Heart left ventricle (tissue), 13 donors: ENCODE results near the gene MYMX.

Experiments used
- POLR2A ChIP-seq, 2 donors: fragments of 450-650 bp; IDR thresholded peaks; one replicate each; pipeline ENCODE4 v1.6.1; 2017; ENCODE audit warnings: antibody characterized with exemption in 2 of 2, mild to moderate bottlenecking in 2 of 2, moderate library complexity in 2 of 2
- TF ChIP-seq, protein P1 (sequence below), 12 donors: fragments of 200-600 bp; sonication (generic) in 4 of 12; IDR thresholded peaks; one replicate each; pipeline versions ENCODE4 v1.5.0 to v1.8.0; 2018 to 2022; ENCODE audit warnings: antibody characterized with exemption in 12 of 12, mild to moderate bottlenecking in 5 of 12
- donor health status: ischemic (EF 13 %, LVEDD 7.1; RV severe dilation, severe dysfunction).
- donor health status: DM: no; HTN: yes; CAD: no.
- donor health status: DM: no; HTN: no; CAD: no.
- donor health status: ischemic (EF 25% LVEDD 6.9; RV normal size, moderate dysfunction).
- donor health status: ischemic (EF 25% LVEDD 5.7; RV mildly dilated, moderate dysfunction).
- donor health status: ischemic (EF 35%, LVEDD 5.7; RV mildly dilated, moderate dysfunction).
- donor health status: nonischemic (EF 11% LVEDD 7.7; RV severe dilation, severe dysfunction).
- donor health status: DM: yes; HTN: yes; CAD: no.
- donor health status: PGD.
- donor health status: ischemic (EF 29% LVEDD 5.4; RV normal size, mild dysfunction).
- donor health status: nonischemic (EF 23%, LVEDD 6.1; RV moderate dilation, normal function).

GRCh38 chr6:44207966-44208365 lies 8.8 kb upstream of the MYMX start:
- TF ChIP-seq, protein P1, sequence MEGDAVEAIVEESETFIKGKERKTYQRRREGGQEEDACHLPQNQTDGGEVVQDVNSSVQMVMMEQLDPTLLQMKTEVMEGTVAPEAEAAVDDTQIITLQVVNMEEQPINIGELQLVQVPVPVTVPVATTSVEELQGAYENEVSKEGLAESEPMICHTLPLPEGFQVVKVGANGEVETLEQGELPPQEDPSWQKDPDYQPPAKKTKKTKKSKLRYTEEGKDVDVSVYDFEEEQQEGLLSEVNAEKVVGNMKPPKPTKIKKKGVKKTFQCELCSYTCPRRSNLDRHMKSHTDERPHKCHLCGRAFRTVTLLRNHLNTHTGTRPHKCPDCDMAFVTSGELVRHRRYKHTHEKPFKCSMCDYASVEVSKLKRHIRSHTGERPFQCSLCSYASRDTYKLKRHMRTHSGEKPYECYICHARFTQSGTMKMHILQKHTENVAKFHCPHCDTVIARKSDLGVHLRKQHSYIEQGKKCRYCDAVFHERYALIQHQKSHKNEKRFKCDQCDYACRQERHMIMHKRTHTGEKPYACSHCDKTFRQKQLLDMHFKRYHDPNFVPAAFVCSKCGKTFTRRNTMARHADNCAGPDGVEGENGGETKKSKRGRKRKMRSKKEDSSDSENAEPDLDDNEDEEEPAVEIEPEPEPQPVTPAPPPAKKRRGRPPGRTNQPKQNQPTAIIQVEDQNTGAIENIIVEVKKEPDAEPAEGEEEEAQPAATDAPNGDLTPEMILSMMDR (IDR thresholded peaks at IDR 0.05): no peak
- TF ChIP-seq POLR2A (IDR thresholded peaks at IDR 0.05): no peak
